Endodermal cell (in vitro differentiated cells): ENCODE data around the gene TRIM26. TPM values are rescaled to one million over a fixed set of nuclear protein-coding genes. Genes with fewer than 3 reads are reported as not detected.

Source experiments
- DNase-seq: peaks from one replicate; pipeline ENCODE4 v3.0.0-alpha.2; 2017
- H3K27ac ChIP-seq: 2 replicates; pipeline ENCODE4 v1.5.1; 2013; ENCODE audit warnings: mild to moderate bottlenecking, low read depth, low read length, moderate library complexity
- H3K27me3 ChIP-seq: 2 replicates; pipeline ENCODE4 v1.6.1; 2013; ENCODE audit warnings: mild to moderate bottlenecking, low read length, moderate library complexity; ENCODE audit not compliant: insufficient read depth, control insufficient read depth, poor library complexity, severe bottlenecking
- H3K36me3 ChIP-seq: 2 replicates; pipeline ENCODE4 v1.7.0; 2013; ENCODE audit warnings: mild to moderate bottlenecking, low read length, moderate library complexity; ENCODE audit not compliant: control insufficient read depth, insufficient read depth
- H3K4me1 ChIP-seq: one replicate; pipeline ENCODE4 v1.7.0; 2013; ENCODE audit warnings: low read length; ENCODE audit not compliant: control insufficient read depth, insufficient read depth
- H3K4me3 ChIP-seq: 2 replicates; pipeline ENCODE4 v1.5.1; 2013; ENCODE audit warnings: mild to moderate bottlenecking, low read length, moderate library complexity
- H3K9ac ChIP-seq: 2 replicates; pipeline ENCODE4 v1.6.1; 2013; ENCODE audit warnings: mild to moderate bottlenecking, low read length, moderate library complexity; ENCODE audit not compliant: poor library complexity, severe bottlenecking; ENCODE audit errors: extremely low read depth
- H3K9me3 ChIP-seq: 2 replicates; pipeline ENCODE4 v1.6.1; 2013; ENCODE audit warnings: mild to moderate bottlenecking, low read length, moderate library complexity; ENCODE audit not compliant: control insufficient read depth
- H3K27ac Mint-ChIP-seq: 2 replicates; pipeline ENCODE4 v1.8.0; 2020; ENCODE audit warnings: mixed read lengths
- H3K27me3 Mint-ChIP-seq: 2 replicates; pipeline ENCODE4 v1.8.0; 2021; ENCODE audit warnings: mild to moderate bottlenecking, mixed read lengths; ENCODE audit not compliant: insufficient read depth
- H3K36me3 Mint-ChIP-seq: 2 replicates; pipeline ENCODE4 v1.8.0; 2020; ENCODE audit warnings: low read depth, mixed read lengths
- H3K4me1 Mint-ChIP-seq: 2 replicates; pipeline ENCODE4 v1.8.0; 2020; ENCODE audit warnings: mixed read lengths
- H3K4me3 Mint-ChIP-seq: 2 replicates; pipeline ENCODE4 v1.8.0; 2020; ENCODE audit warnings: mild to moderate bottlenecking, moderate library complexity, mixed read lengths
- H3K9me3 Mint-ChIP-seq: 2 replicates; pipeline ENCODE4 v1.8.0; 2020; ENCODE audit warnings: mild to moderate bottlenecking, mixed read lengths
- CTCF ChIP-seq: fragments of 200-600 bp; sonication (generic); conservative IDR thresholded peaks from 2 replicates; pipeline ENCODE4 v1.5.0; 2021; ENCODE audit warnings: antibody characterized with exemption, mild to moderate bottlenecking
- WGBS, 2 experiments: methylation state at CpG; one replicate each; pipeline versions ENCODE4 v1.1.5 to v1.1.7; 2013; ENCODE audit warnings: missing lambda C conversion rate in 2 of 2, mixed read lengths in 1 of 2; ENCODE audit not compliant: insufficient coverage in 1 of 2, insufficient read length in 1 of 2; 5-methylcytosine and 5-hydroxymethylcytosine counted together
- total RNA-seq, 2 donors: library from RNA; stranded (reverse); fragmentation: NEBNext Ultra II Directional in 1 of 2; extraction: Animal tissue kit (Norgen Biotek cat#: 25700) in 1 of 2; gene quantifications; 2 replicates in 1 of 2; 3 replicates in 1 of 2; pipeline ENCODE4 v1.2.1, GENCODE V29; 2021

TRIM26 gene
- total RNA-seq, 2 donors from 2014 or later, result 29.3 to 35.3 TPM

DNA sequence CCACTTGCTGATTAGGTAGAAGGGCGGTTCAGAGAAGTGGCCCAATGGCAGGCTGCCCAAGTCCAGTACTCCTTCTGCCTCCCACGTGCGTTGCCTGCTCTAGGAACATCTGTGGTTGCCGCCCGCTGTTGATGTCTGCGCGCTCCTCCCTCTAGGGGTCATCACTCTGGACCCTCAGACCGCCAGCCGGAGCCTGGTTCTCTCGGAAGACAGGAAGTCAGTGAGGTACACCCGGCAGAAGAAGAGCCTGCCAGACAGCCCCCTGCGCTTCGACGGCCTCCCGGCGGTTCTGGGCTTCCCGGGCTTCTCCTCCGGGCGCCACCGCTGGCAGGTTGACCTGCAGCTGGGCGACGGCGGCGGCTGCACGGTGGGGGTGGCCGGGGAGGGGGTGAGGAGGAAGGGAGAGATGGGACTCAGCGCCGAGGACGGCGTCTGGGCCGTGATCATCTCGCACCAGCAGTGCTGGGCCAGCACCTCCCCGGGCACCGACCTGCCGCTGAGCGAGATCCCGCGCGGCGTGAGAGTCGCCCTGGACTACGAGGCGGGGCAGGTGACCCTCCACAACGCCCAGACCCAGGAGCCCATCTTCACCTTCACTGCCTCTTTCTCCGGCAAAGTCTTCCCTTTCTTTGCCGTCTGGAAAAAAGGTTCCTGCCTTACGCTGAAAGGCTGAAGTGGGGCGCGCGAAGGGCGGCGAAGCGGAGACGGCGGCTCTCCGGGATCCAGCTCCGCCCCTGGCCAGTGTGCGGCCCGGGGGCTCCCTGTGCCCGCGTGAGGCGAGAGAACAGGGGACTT, 41.3 kb downstream of the TRIM26 start:
- no peak overlapping the region for H3K27ac Mint-ChIP-seq
- H3K4me1 Mint-ChIP-seq, result no peaks in the 10 kb centered on the region
- peak; percentile 58 for TF ChIP-seq CTCF
- no peak overlapping the region for H3K9ac ChIP-seq
- no peak overlapping the region for H3K27ac ChIP-seq
- H3K27me3 ChIP-seq, result peaks cover 67% of the 10 kb centered on the region
- H3K27me3 Mint-ChIP-seq, result peaks cover 81% of the 10 kb centered on the region
- H3K4me3 ChIP-seq, result no peak overlapping the region
- H3K36me3 Mint-ChIP-seq, result no peaks in the 10 kb centered on the region
- peak overlapping the region; percentile 43 for H3K4me3 Mint-ChIP-seq
- 42 to 45% methylated on average over 30 to 62 of the region's 62 CpGs for WGBS, 2 experiments
- H3K36me3 ChIP-seq, result no peaks in the 10 kb centered on the region
- no peaks in the 10 kb centered on the region for H3K4me1 ChIP-seq
- no peaks in the 10 kb centered on the region for H3K9me3 Mint-ChIP-seq
- DNase-seq, result peak; percentile 88
- H3K9me3 ChIP-seq, result no peaks in the 10 kb centered on the region

GRCh38 chr6:30169658-30170614, 43.3 kb downstream of the TRIM26 start:
- Histone ChIP-seq H3K4me1 (no peaks in the 10 kb centered on the region), H3K4me3 (no peak overlapping the region), H3K9ac (no peak overlapping the region), H3K27me3 (peaks cover 64% of the 10 kb centered on the region), H3K9me3 (no peaks in the 10 kb centered on the region), H3K27ac (no peak overlapping the region), H3K36me3 (no peaks in the 10 kb centered on the region)
- TF ChIP-seq CTCF, result peak; percentile 84
- peaks cover 86% of the 10 kb centered on the region for H3K27me3 Mint-ChIP-seq
- no peak overlapping the region for H3K4me3 Mint-ChIP-seq
- H3K9me3 Mint-ChIP-seq, result no peaks in the 10 kb centered on the region
- no peaks in the 10 kb centered on the region for H3K4me1 Mint-ChIP-seq
- H3K36me3 Mint-ChIP-seq, result no peaks in the 10 kb centered on the region
- WGBS, 2 experiments, result 34 to 45% methylated on average over 5 to 7 of the region's 7 CpGs
- H3K27ac Mint-ChIP-seq, result no peak overlapping the region
- no peak for DNase-seq

- no peak overlapping the region for H3K9ac ChIP-seq
- H3K36me3 ChIP-seq, result no peaks in the 10 kb centered on the region
- Mint-ChIP-seq H3K4me1 (no peaks in the 10 kb centered on the region), H3K27me3 (peaks cover 87% of the 10 kb centered on the region), H3K27ac (no peak overlapping the region), H3K36me3 (no peaks in the 10 kb centered on the region), H3K4me3 (no peak overlapping the region), H3K9me3 (no peaks in the 10 kb centered on the region)
- DNase-seq, result no peak
- no peak overlapping the region for H3K4me3 ChIP-seq
- no peak overlapping the region for H3K27ac ChIP-seq
- 71% methylated on average over 1 of the region's 1 CpG; no CpG with 5 or more reads in 1 of the 2 experiments for WGBS, 2 experiments
- no peak for TF ChIP-seq CTCF
- peaks cover 60% of the 10 kb centered on the region for H3K27me3 ChIP-seq
- no peaks in the 10 kb centered on the region for H3K4me1 ChIP-seq
- H3K9me3 ChIP-seq, result no peaks in the 10 kb centered on the region
Observed at GRCh38 chr6:30168741-30169140, 44.5 kb downstream of the TRIM26 start.
